NCI-H1436 (cell line): Measurements from ENCODE around the gene MAPKBP1.
"Not testable (repeated sequence)": the region's sequence is repeated elsewhere in the genome, so short reads cannot be mapped to it uniquely, and the experiment has no call there.

Source experiments
- DNase-seq: peaks from one replicate; lab custom pipeline; 2025; lab: John Stamatoyannopoulos, UW

The MAPKBP1 gene

GRCh38 chr15:41827880-41828806, 53.9 kb downstream of the MAPKBP1 start, which contains the start of gene JMJD7:
Gene JMJD7, plus strand, starts transcription at chr15:41828092. Its CDS starts 33 bp downstream, at chr15:41828125.
- DNase-seq, result peak; percentile 78

- no peak for DNase-seq
These were observed 54.5 kb downstream of the MAPKBP1 start for GRCh38 chr15:41828807-41829141.

GRCh38 chr15:41829959-41830646, 55.8 kb downstream of the MAPKBP1 start:
- DNase-seq, result no peak

GRCh38 chr15:41831291-41831690, 57.0 kb downstream of the MAPKBP1 start:
- DNase-seq, result not testable (repeated sequence)

- DNase-seq, result no peak
These were observed 57.9 kb downstream of the MAPKBP1 start for GRCh38 chr15:41832208-41832607.

GRCh38 chr15:41832875-41833274, 58.6 kb downstream of the MAPKBP1 start:
- no peak for DNase-seq

GRCh38 chr15:41834096-41834495, 59.8 kb downstream of the MAPKBP1 start:
- DNase-seq, result no peak

GRCh38 chr15:41836073-41836472, 61.8 kb downstream of the MAPKBP1 start:
- no peak for DNase-seq

- no peak for DNase-seq
These were observed 62.6 kb downstream of the MAPKBP1 start for GRCh38 chr15:41836713-41837454.

GRCh38 chr15:41838400-41838897, 64.2 kb downstream of the MAPKBP1 start, which contains the start of gene PLA2G4B:
Gene PLA2G4B, plus strand, starts transcription at chr15:41838847. Its CDS starts 67 bp downstream, at chr15:41838914.
- no peak for DNase-seq

GRCh38 chr15:41839781-41840491, 65.7 kb downstream of the MAPKBP1 start:
- no peak for DNase-seq

- no peak for DNase-seq
These were observed 66.4 kb downstream of the MAPKBP1 start for GRCh38 chr15:41840673-41841072.

GRCh38 chr15:41841131-41841530, 66.8 kb downstream of the MAPKBP1 start:
- DNase-seq, result no peak

GRCh38 chr15:41842229-41842628, 67.9 kb downstream of the MAPKBP1 start:
- no peak for DNase-seq

GRCh38 chr15:41843571-41843970, 69.3 kb downstream of the MAPKBP1 start:
- no peak for DNase-seq

- no peak for DNase-seq
These were observed 70.5 kb downstream of the MAPKBP1 start for GRCh38 chr15:41844814-41845213.

GRCh38 chr15:41847206-41847605, 72.9 kb downstream of the MAPKBP1 start:
- DNase-seq, result no peak

GRCh38 chr15:41847981-41848380, 73.7 kb downstream of the MAPKBP1 start:
- DNase-seq, result no peak

- DNase-seq, result no peak
These were observed 74.3 kb downstream of the MAPKBP1 start for GRCh38 chr15:41848631-41849030.

GRCh38 chr15:41849204-41849603, 74.9 kb downstream of the MAPKBP1 start:
- no peak for DNase-seq

GRCh38 chr15:41849861-41850260, 75.6 kb downstream of the MAPKBP1 start:
- no peak for DNase-seq
